Posterior cingulate gyrus (tissue), 11 donors: ENCODE data around the gene RASA3.
A peak's percentile ranks its signal among the peaks of the same experiment; 100 is the strongest.
"Not testable (repeated sequence)": the region's sequence is repeated elsewhere in the genome, so short reads cannot be mapped to it uniquely, and the experiment has no call there.

ENCODE experiments used
- DNase-seq, 10 donors: peaks; one replicate each; pipeline versions ENCODE4 v3.0.0 to v3.0.0-alpha.2; 2020 to 2021; ENCODE audit warnings: mixed read lengths in 3 of 10
- intact Hi-C: fragments of 100-400 bp; cut with DNase I; formaldehyde crosslinking; loops from one replicate; pipeline ENCODE4 v1.15.1; 2023

RASA3 gene

GRCh38 chr13:114158869-114159666 lies 26.6 kb upstream of the RASA3 start:
- DNase-seq, intact Hi-C loops: not testable (repeated sequence)

- DNase-seq = peak in 1 of 10 donors; percentile 57
- intact Hi-C loops = no loop called here
Measured at GRCh38 chr13:114157869-114158495, 25.6 kb upstream of the RASA3 start.

DNA sequence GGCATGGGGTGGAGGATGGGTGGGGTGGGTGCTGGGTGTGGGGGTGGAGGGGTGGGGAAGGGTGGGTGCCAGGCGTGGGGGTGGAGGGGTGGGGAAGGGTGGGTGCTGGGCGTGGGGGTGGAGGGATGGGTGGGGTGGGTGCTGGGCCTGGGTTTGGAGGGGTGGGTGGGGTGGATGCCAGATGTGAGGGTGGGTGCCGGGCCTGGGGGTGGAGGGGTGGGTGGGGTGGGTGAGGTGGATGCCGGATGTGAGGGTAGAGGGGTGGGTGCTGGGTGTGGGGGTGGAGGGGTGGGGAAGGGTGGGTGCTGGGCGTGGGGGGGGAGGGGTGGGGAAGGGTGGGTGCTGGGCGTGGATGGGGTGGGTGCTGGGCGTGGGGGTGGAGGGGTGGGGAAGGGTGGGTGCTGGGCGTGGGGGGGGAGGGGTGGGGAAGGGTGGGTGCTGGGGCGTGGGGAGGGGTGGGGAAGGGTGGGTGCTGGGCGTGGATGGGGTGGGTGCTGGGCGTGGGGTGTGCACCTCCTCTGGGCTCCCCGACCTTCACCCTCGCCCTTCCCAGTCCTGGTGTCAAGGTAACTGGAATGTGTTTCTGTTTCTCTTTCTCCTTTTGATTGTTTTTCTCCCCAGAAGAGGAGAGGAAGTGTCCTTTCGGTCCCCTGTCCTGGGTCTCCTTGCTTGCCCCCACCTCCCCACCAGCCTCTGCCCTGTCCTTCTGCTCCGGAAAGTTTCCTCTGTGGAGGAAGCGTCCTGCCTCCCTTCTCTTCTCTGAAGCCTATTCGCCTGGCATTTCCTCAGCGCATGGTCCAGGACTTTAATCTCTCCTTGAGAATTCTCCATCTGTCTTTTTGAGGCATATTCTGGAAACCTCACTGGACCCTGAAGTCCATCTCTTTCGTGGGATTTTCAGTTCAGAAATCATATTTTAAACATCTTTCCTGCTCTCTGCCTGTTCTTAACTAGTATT lies 23.8 kb upstream of the RASA3 start:
- no peak for DNase-seq
- intact Hi-C loops = no loop called here

- DNase-seq = peak in 1 of 10 donors; percentile 56
- intact Hi-C loops = no loop called here
Measured at GRCh38 chr13:114155320-114155719, 22.9 kb upstream of the RASA3 start.

DNA sequence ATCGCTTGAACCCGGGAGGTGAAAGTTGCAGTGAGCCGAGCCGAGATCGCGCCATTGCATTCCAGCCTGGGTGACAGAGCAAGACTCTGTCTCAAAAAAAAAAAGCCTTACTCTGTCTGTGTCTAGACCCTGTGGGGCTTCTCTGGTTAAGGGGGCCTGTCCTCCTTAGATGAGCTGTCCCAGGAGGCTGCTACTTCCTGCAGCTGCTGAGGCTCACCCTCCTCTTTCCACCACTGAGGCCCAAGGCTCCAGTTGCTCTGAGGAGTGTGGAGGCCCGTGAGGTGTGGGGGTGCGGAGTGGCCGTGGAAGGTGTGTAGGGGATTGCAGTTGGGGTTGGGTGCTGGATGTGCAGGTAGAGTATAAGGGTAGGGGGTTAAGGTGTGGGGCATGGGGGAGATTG lies 22.1 kb upstream of the RASA3 start:
- no peak for DNase-seq

DNA sequence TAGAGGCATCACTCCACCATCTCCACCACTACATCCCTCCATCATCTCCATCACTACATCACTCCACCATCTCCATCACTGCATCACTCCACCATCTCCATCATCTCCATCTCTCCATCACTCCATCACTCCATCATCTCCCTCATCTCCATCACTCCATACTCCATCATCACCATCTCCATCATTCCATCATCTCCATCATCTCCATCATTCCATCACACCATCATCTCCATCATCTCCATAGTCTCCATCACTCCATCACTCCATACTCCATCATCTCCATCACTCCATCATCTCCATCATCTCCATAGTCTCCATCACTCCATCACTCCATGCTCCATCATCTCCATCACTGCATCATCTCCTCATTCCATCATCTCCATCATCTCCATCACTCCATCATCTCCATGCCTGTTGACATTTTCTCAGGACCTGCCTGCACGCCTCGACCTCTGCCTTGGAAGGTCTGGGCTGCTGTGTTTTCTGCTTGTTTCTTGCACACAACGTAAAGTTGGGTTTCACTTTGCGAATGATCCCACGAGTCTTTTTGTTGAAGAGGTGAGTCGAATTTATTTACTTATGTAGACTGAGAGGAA lies 21.2 kb upstream of the RASA3 start:
- DNase-seq = no peak
- intact Hi-C loops = no loop called here

More for the DNA sequence above, 22.1 kb upstream of the RASA3 start:
- intact Hi-C loops = no loop called here

- intact Hi-C loops = no loop called here
- DNase-seq = no peak
Measured at GRCh38 chr13:114152831-114153371, 20.5 kb upstream of the RASA3 start.

- DNase-seq = no peak
- intact Hi-C loops = no loop called here
Measured at GRCh38 chr13:114152285-114152645, 19.8 kb upstream of the RASA3 start.

DNA sequence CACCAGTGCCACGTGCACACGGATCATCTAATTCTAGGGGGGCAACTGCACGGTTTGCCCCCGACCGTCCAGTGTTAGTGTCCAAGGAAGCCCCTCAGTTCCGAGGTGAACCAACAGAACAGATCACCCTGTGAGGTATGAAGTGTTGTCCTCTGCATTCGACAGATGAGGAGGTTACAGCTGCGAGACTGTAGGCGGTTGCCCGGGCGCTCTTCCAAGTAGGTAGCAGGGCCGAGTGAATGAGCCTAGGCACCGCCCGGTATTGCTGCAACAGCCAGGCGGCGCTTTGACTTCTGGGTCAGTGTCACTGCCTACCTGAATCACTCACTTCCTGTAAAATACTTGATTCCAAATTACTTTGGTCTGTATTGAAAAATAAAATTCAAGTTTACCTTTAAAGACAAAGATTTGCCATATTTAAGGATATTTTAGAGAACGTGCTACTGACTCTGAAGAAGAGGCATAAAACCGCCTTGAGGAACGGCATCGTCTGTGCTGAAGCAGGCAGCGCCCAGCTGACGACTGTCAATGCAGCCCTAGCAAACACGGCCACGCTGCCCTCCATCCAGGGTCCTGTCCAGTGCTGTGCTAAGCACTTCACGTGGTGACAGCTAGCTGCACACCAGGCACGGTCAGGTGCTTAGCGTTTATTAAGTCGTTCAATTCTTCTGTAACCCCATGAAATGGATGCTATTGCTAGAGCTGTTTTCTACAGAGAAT lies 19.3 kb upstream of the RASA3 start:
- intact Hi-C loops = no loop called here
- peak in 1 of 10 donors; percentile 85 for DNase-seq

DNA sequence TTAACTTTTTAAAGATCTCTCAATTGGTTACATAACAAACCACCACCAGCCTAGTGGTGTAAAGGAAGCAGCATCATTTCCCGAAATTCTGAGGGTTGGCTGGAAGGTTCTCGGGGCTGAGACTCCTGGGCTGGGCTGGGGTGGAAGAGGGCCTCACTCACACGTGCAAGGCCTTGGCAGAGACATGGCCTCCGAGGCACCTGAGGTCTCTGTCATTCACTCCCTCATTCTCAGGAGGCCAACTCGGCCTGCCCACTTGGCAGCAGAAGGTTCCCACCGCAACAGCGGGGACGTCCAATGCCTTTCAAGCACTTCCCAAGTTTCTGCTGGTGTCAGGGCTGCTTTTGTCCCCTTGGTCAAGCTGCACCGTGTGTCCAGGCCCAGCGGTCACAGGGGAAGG lies 18.6 kb upstream of the RASA3 start:
- intact Hi-C loops = no loop called here
- DNase-seq = peak in 1 of 10 donors; percentile 86

GRCh38 chr13:114149774-114150740 lies 17.6 kb upstream of the RASA3 start:
- intact Hi-C loops = no loop called here
- peak in 1 of 10 donors; percentile 63 for DNase-seq

DNA sequence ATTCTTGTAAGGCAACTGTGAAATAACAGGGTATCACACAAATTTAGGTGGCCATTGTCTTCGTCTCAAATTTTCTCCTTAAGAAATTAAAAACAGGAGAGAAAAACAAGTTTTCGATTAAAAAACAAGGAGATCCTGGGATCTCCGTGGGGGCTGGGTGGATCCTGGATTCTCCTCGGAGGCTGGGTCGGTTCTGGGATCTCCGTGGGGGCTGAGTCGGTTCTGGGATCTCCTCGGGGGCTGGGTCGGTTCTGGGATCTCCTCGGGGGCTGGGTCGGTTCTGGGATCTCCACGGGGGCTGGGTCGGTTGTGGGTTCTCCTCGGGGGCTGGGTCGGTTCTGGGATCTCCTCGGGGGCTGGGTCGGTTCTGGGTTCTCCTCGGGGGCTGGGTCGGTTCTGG lies 16.5 kb upstream of the RASA3 start:
- DNase-seq = peak in 1 of 10 donors; percentile 47
- intact Hi-C loops = not testable (repeated sequence)

DNA sequence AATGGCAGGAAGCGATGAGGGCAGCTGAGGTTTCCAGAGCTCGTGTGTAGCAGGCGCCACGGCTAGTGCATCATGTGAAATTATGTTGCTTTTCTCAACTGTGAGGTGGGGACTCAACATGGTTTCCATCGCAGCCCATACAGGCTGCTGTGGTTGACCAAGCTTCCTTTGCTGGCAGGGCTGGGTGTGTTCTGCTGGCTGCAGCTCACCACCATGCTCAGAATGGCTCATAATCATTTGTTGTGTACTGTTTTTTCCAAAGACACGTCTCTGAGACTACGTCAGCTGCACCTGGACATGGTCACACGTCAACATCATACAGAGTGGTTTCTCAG lies 16.1 kb upstream of the RASA3 start:
- intact Hi-C loops = no loop called here
- DNase-seq = peak in 1 of 10 donors; percentile 51

- peak in 1 of 10 donors; percentile 29 for DNase-seq
- intact Hi-C loops = no loop called here
Measured at GRCh38 chr13:114147803-114148520, 15.5 kb upstream of the RASA3 start.

DNA sequence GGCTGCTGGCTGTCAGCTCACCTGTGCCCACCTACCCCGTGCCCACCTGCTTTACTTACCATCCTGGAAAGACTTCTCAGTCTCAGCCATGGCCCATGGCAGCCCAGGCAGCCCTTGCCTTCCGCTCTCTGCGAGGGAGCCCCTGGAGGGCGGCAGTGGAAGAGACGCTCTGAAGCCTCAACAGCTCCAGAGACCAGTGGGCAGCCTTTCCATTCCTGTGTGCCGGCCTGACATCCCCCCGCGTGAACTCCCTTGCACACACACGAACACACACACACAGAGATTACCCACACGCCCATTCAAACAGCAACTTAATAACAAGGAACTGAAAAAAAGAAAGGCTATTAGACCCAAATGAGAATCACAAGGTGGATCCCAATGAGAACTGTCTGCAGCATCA lies 14.2 kb upstream of the RASA3 start:
- intact Hi-C loops = no loop called here
- DNase-seq = peak in 2 of 10 donors; percentile 19 to 74

- intact Hi-C loops = no loop called here
- peak in 1 of 10 donors; percentile 43 for DNase-seq
Measured at GRCh38 chr13:114146173-114146572, 13.8 kb upstream of the RASA3 start.

DNA sequence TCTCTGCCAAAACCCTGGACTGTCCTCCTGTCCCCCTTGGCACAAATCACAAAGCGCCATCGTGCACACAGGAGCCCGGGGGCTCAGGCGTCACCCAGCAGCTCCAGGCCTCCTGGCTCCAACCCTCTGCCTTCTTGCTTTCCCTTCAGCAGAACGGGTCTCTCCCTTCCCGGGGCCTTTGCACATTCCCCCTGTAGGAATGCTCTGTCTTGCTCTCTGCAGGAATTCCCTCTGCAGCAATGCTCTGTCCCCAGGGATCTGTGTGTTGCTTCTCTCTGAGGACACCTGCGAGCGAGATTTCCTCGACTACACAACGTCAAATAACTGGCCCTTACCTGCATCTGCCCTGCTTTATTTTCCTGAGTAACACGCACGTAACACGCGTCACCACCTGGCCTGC lies 13.3 kb upstream of the RASA3 start:
- intact Hi-C loops = no loop called here
- peak in 2 of 10 donors; percentile 10 to 48 for DNase-seq

GRCh38 chr13:114145256-114145655 lies 12.8 kb upstream of the RASA3 start:
- intact Hi-C loops = no loop called here
- peak in 2 of 10 donors; percentile 9 to 50 for DNase-seq
